CD4-positive, alpha-beta memory T cell (primary cell): ENCODE data around the gene SAMD14. TPM values are rescaled to one million over a fixed set of nuclear protein-coding genes. Genes with fewer than 3 reads are reported as not detected.

ENCODE experiments used
- CTCF ChIA-PET: fragments of 350-600 bp; sonication (Branson Sonifier 250); formaldehyde crosslinking; loops from one replicate; lab custom pipeline; 2021; ENCODE audit warnings: inconsistent platforms; ENCODE audit not compliant: partially characterized antibody; lab: Charles Lee
- POLR2A ChIA-PET: fragments of 350-600 bp; sonication (Branson Sonifier 250); formaldehyde crosslinking; loops from one replicate; lab custom pipeline; 2021; ENCODE audit not compliant: partially characterized antibody; lab: Charles Lee
- DNase-seq, 5 donors: peaks; one replicate each; pipeline versions ENCODE4 v3.0.0 to v3.0.0-alpha.2; 2020 to 2022; ENCODE audit warnings: mixed read lengths in 1 of 5
- H3K27ac ChIP-seq: one replicate; pipeline ENCODE4 v1.7.0; 2013; ENCODE audit warnings: low read depth, low read length
- H3K27me3 ChIP-seq: 2 replicates; pipeline ENCODE4 v1.7.0; 2013; ENCODE audit warnings: mild to moderate bottlenecking, low read length, moderate library complexity; ENCODE audit not compliant: insufficient read depth
- H3K36me3 ChIP-seq: 2 replicates; pipeline ENCODE4 v1.7.0; 2013; ENCODE audit warnings: mild to moderate bottlenecking, low read length, moderate library complexity; ENCODE audit not compliant: insufficient read depth
- H3K4me1 ChIP-seq: 2 replicates; pipeline ENCODE4 v1.7.0; 2013; ENCODE audit warnings: mild to moderate bottlenecking, low read length, moderate library complexity; ENCODE audit not compliant: insufficient read depth
- H3K4me3 ChIP-seq, 2 donors: one replicate each; pipeline ENCODE4 v1.7.0; 2013; ENCODE audit warnings: low read length in 2 of 2, mild to moderate bottlenecking in 1 of 2
- H3K9me3 ChIP-seq, 2 donors: one replicate each; pipeline ENCODE4 v1.7.0; 2013; ENCODE audit warnings: low read length in 2 of 2, control low read depth in 1 of 2; ENCODE audit not compliant: control insufficient read depth in 1 of 2
- H3K27ac Mint-ChIP-seq, 7 donors: one replicate each; pipeline ENCODE4 v1.8.0; 2020 to 2021; ENCODE audit warnings: mixed read lengths in 7 of 7, mild to moderate bottlenecking in 6 of 7, inconsistent platforms in 3 of 7, moderate library complexity in 3 of 7
- H3K27me3 Mint-ChIP-seq, 2 donors: one replicate each; pipeline ENCODE4 v1.8.0; 2020 to 2021; ENCODE audit warnings: mixed read lengths in 2 of 2
- H3K36me3 Mint-ChIP-seq, 2 donors: one replicate each; pipeline ENCODE4 v1.8.0; 2020 to 2021; ENCODE audit warnings: mixed read lengths in 2 of 2, inconsistent platforms in 1 of 2, mild to moderate bottlenecking in 1 of 2
- H3K4me1 Mint-ChIP-seq, 4 donors: one replicate each; pipeline ENCODE4 v1.8.0; 2020 to 2021; ENCODE audit warnings: mixed read lengths in 4 of 4, mild to moderate bottlenecking in 1 of 4
- H3K4me3 Mint-ChIP-seq, 8 donors: one replicate each; pipeline ENCODE4 v1.8.0; 2020 to 2021; ENCODE audit warnings: mixed read lengths in 8 of 8, mild to moderate bottlenecking in 7 of 8, moderate library complexity in 6 of 8, inconsistent platforms in 3 of 8
- H3K9me3 Mint-ChIP-seq, 8 donors: one replicate each; pipeline ENCODE4 v1.8.0; 2020 to 2021; ENCODE audit warnings: mixed read lengths in 8 of 8, mild to moderate bottlenecking in 5 of 8, inconsistent platforms in 3 of 8, moderate library complexity in 1 of 8
- intact Hi-C: fragments of 100-400 bp; cut with micrococcal nuclease; formaldehyde crosslinking; loops from one replicate; pipeline ENCODE4 v1.15.1; 2023
- polyA plus RNA-seq, 2 donors: library from polyadenylated mRNA; unstranded; fragments of 300-500 nt; fragmentation: Illumina TruSeq; gene quantifications; one replicate each; pipeline ENCODE4 v1.2.3, GENCODE V29; 2021
- total RNA-seq, 2 experiments: library from RNA; stranded (reverse); gene quantifications; one replicate each; pipeline ENCODE4 v1.2.3, GENCODE V29; 2021

The SAMD14 gene
- total and polyA plus RNA-seq, 4 experiments from 2014 or later: 0.16 to 1.3 (median 0.72) TPM

- peak in 1 of 5 donors; percentile 1 for DNase-seq
- H3K27me3 Mint-ChIP-seq: no peaks in the 10 kb centered on the region
- Histone ChIP-seq H3K27me3 (no peaks in the 10 kb centered on the region), H3K4me3 (no peak overlapping the region), H3K27ac (no peak overlapping the region), H3K9me3 (no peaks in the 10 kb centered on the region), H3K36me3 (no peaks in the 10 kb centered on the region), H3K4me1 (peaks cover 4% of the 10 kb centered on the region)
- H3K4me3 Mint-ChIP-seq: no peak overlapping the region
- peaks cover 0 to under 1% (median 0%) of the 10 kb centered on the region in 8 donors for H3K9me3 Mint-ChIP-seq
- intact Hi-C loops: no loop called here
- CTCF ChIA-PET: interaction anchor here (3.7 to 5.3 kb wide), 2 partner anchors 13 to 35 kb away, joined by 19 to 38 read pairs; no protein-coding TSS in a partner anchor
- H3K36me3 Mint-ChIP-seq: no peaks in the 10 kb centered on the region
- POLR2A ChIA-PET: no interaction called here
- H3K27ac Mint-ChIP-seq: no peak overlapping the region
- H3K4me1 Mint-ChIP-seq: peaks cover 4 to 14% (median 7%) of the 10 kb centered on the region in 4 donors
These were observed 44.5 kb upstream of the SAMD14 start for GRCh38 chr17:50174444-50174843.

- H3K27ac Mint-ChIP-seq: no peak overlapping the region
- DNase-seq: peak in 1 of 5 donors; percentile 3
- no peak overlapping the region for H3K4me3 Mint-ChIP-seq
- POLR2A ChIA-PET: no interaction called here
- Histone ChIP-seq H3K9me3 (no peaks in the 10 kb centered on the region), H3K4me1 (peaks cover 13% of the 10 kb centered on the region), H3K4me3 (no peak overlapping the region), H3K27me3 (no peaks in the 10 kb centered on the region), H3K27ac (no peak overlapping the region), H3K36me3 (no peaks in the 10 kb centered on the region)
- CTCF ChIA-PET: interaction anchor here (1.5 to 5.3 kb wide), 3 partner anchors 12 to 79 kb away, joined by 4 to 38 read pairs (median 19); no protein-coding TSS in a partner anchor
- H3K27me3 Mint-ChIP-seq: peaks cover 2 to 3% of the 10 kb centered on the region in 2 donors
- peaks cover 0 to 3% of the 10 kb centered on the region in 2 donors for H3K36me3 Mint-ChIP-seq
- peaks cover 12 to 19% (median 16%) of the 10 kb centered on the region in 4 donors for H3K4me1 Mint-ChIP-seq
- intact Hi-C loops: no loop called here
- H3K9me3 Mint-ChIP-seq: peaks cover 0 to 3% (median 0%) of the 10 kb centered on the region in 8 donors
These were observed 43.5 kb upstream of the SAMD14 start for GRCh38 chr17:50173335-50173941.

- ChIA-PET POLR2A (no interaction called here), CTCF (interaction anchor here (1.5 to 5.3 kb wide), 3 partner anchors 11 to 79 kb away, joined by 4 to 38 read pairs (median 19); no protein-coding TSS in a partner anchor)
- no peak overlapping the region for H3K4me3 ChIP-seq
- H3K27ac Mint-ChIP-seq: no peak overlapping the region
- H3K27me3 Mint-ChIP-seq: peaks cover 2 to 3% of the 10 kb centered on the region in 2 donors
- DNase-seq: no peak
- no peak overlapping the region for H3K27ac ChIP-seq
- peaks cover 10% of the 10 kb centered on the region for H3K4me1 ChIP-seq
- H3K36me3 Mint-ChIP-seq: peaks cover 0 to 3% of the 10 kb centered on the region in 2 donors
- H3K4me1 Mint-ChIP-seq: peaks cover 10 to 15% (median 11%) of the 10 kb centered on the region in 4 donors
- no peak overlapping the region for H3K4me3 Mint-ChIP-seq
- H3K9me3 ChIP-seq: no peaks in the 10 kb centered on the region
- peaks cover 0 to 3% (median 0%) of the 10 kb centered on the region in 8 donors for H3K9me3 Mint-ChIP-seq
- no peaks in the 10 kb centered on the region for H3K27me3 ChIP-seq
- intact Hi-C loops: no loop called here
- H3K36me3 ChIP-seq: no peaks in the 10 kb centered on the region
These were observed 43.0 kb upstream of the SAMD14 start for GRCh38 chr17:50172936-50173334.

GRCh38 chr17:50172130-50172529, 42.2 kb upstream of the SAMD14 start:
- peaks cover 0 to 3% (median 0%) of the 10 kb centered on the region in 8 donors for H3K9me3 Mint-ChIP-seq
- H3K4me1 Mint-ChIP-seq: peaks cover 10 to 15% (median 11%) of the 10 kb centered on the region in 4 donors
- H3K27ac Mint-ChIP-seq: peak overlapping the region in 1 of 7 donors; percentile 43
- no peak overlapping the region for H3K4me3 Mint-ChIP-seq
- Histone ChIP-seq H3K36me3 (no peaks in the 10 kb centered on the region), H3K9me3 (no peaks in the 10 kb centered on the region), H3K27ac (no peak overlapping the region), H3K4me3 (no peak overlapping the region), H3K27me3 (no peaks in the 10 kb centered on the region), H3K4me1 (peaks cover 10% of the 10 kb centered on the region)
- no peak for DNase-seq
- CTCF ChIA-PET: interaction anchor here (1.5 to 5.3 kb wide), 3 partner anchors 11 to 78 kb away, joined by 4 to 38 read pairs (median 19); no protein-coding TSS in a partner anchor
- H3K36me3 Mint-ChIP-seq: peaks cover 0 to 3% of the 10 kb centered on the region in 2 donors
- intact Hi-C loops: no loop called here
- POLR2A ChIA-PET: no interaction called here
- peaks cover 2 to 3% of the 10 kb centered on the region in 2 donors for H3K27me3 Mint-ChIP-seq

- ChIA-PET POLR2A (no interaction called here), CTCF (interaction anchor here (3.7 to 5.3 kb wide), 2 partner anchors 10 to 32 kb away, joined by 19 to 38 read pairs; no protein-coding TSS in a partner anchor)
- DNase-seq: no peak
- Mint-ChIP-seq H3K27me3 (peaks cover 2 to 3% of the 10 kb centered on the region in 2 donors), H3K27ac (peak overlapping the region in 2 of 7 donors; percentile 57 to 80), H3K9me3 (peaks cover 0 to 3% (median 0%) of the 10 kb centered on the region in 8 donors), H3K4me1 (peaks cover 10 to 15% (median 11%) of the 10 kb centered on the region in 4 donors), H3K4me3 (no peak overlapping the region), H3K36me3 (peaks cover 0 to 3% of the 10 kb centered on the region in 2 donors)
- H3K27me3 ChIP-seq: no peaks in the 10 kb centered on the region
- peaks cover 10% of the 10 kb centered on the region for H3K4me1 ChIP-seq
- no peak overlapping the region for H3K4me3 ChIP-seq
- H3K9me3 ChIP-seq: no peaks in the 10 kb centered on the region
- no peaks in the 10 kb centered on the region for H3K36me3 ChIP-seq
- intact Hi-C loops: no loop called here
- H3K27ac ChIP-seq: no peak overlapping the region
These were observed 41.6 kb upstream of the SAMD14 start for GRCh38 chr17:50171371-50172071.

GRCh38 chr17:50170662-50171370, 40.9 kb upstream of the SAMD14 start:
- H3K27ac ChIP-seq: no peak overlapping the region
- POLR2A ChIA-PET: interaction anchor here (0.9 kb wide), 1 partner anchor 34 kb away, joined by 3 read pairs; no protein-coding TSS in a partner anchor
- peak overlapping the region in 3 of 7 donors; percentile 57 to 85 (median 80) for H3K27ac Mint-ChIP-seq

More at GRCh38 chr17:50170662-50171370, 40.9 kb upstream of the SAMD14 start:
- no peaks in the 10 kb centered on the region for H3K36me3 ChIP-seq
- H3K36me3 Mint-ChIP-seq: peaks cover 0 to 3% of the 10 kb centered on the region in 2 donors
- H3K4me3 Mint-ChIP-seq: no peak overlapping the region
- no peaks in the 10 kb centered on the region for H3K27me3 ChIP-seq
- intact Hi-C loops: no loop called here
- no peak for DNase-seq
- H3K27me3 Mint-ChIP-seq: peaks cover 2 to 3% of the 10 kb centered on the region in 2 donors
- no peak overlapping the region for H3K4me3 ChIP-seq
- CTCF ChIA-PET: interaction anchor here (0.8 to 5.3 kb wide), 6 partner anchors 10 to 127 kb away, joined by 4 to 38 read pairs (median 12); no protein-coding TSS in a partner anchor
- H3K4me1 Mint-ChIP-seq: peaks cover 10 to 15% (median 11%) of the 10 kb centered on the region in 4 donors
- H3K4me1 ChIP-seq: peaks cover 10% of the 10 kb centered on the region
- peaks cover 0 to 3% (median 0%) of the 10 kb centered on the region in 8 donors for H3K9me3 Mint-ChIP-seq
- H3K9me3 ChIP-seq: no peaks in the 10 kb centered on the region
